ENCODE measurements around the gene PNPLA5.

GRCh38 chr22:43911351-43911750 is 19.5 kb upstream of the PNPLA5 start:
- no peak for TF ChIP-seq CTCF (conservative IDR thresholded peaks at IDR 0.05)
- TF ChIP-seq EZH2 (IDR thresholded peaks at IDR 0.05; ENCODE audit: low read depth): no peak
